H1 (cell line): Measurements from ENCODE around the gene HAS3. TPM values are rescaled to one million over a fixed set of nuclear protein-coding genes. Genes with fewer than 3 reads are reported as not detected.

ENCODE experiments used
- BRCA1 ChIP-seq: IDR thresholded peaks from 2 replicates; pipeline ENCODE4 v1.6.1; 2012; ENCODE audit warnings: low read depth, low read length, improper control_type of control experiment
- CBX5 ChIP-seq: fragments of 300-800, 300-1000 bp; sonication (generic); IDR thresholded peaks from 2 replicates; pipeline ENCODE4 v1.7.1; 2016; ENCODE audit warnings: antibody characterized with exemption, low read length, low read depth
- CEBPB ChIP-seq: IDR thresholded peaks from 2 replicates; pipeline ENCODE4 v1.6.1; 2012; ENCODE audit warnings: low read depth, low read length
- CTBP2 ChIP-seq: IDR thresholded peaks from 2 replicates; pipeline ENCODE4 v1.7.0; 2011; ENCODE audit warnings: borderline replicate concordance, mild to moderate bottlenecking, moderate library complexity, mixed read lengths, low read length; ENCODE audit not compliant: insufficient read depth, insufficient read length
- EGR1 ChIP-seq: IDR thresholded peaks from 2 replicates; pipeline ENCODE4 v1.6.1; 2011; ENCODE audit warnings: low read depth, low read length, borderline replicate concordance
- EP300 ChIP-seq, 2 experiments: IDR thresholded peaks; 1 replicate in 1 of 2; 2 replicates in 1 of 2; pipeline ENCODE4 v1.6.1; 2011 to 2012; ENCODE audit warnings: low read depth in 2 of 2, low read length in 2 of 2, mild to moderate bottlenecking in 2 of 2, borderline replicate concordance in 1 of 2, inconsistent platforms in 1 of 2, moderate library complexity in 1 of 2
- EZH2 ChIP-seq: fragments of 200-600 bp; sonication (generic); IDR thresholded peaks from 2 replicates; pipeline ENCODE4 v1.7.1; 2012; ENCODE audit warnings: low read depth, mild to moderate bottlenecking, moderate library complexity, low read length, inconsistent platforms; ENCODE audit not compliant: severe bottlenecking
- HDAC2 ChIP-seq, 2 experiments: fragments of 300-600 bp in 1 of 2; sonication (generic) in 1 of 2; IDR thresholded peaks; 2 replicates each; pipeline ENCODE4 v1.6.1; 2011 to 2012; ENCODE audit warnings: low read depth in 2 of 2, low read length in 2 of 2, mild to moderate bottlenecking in 2 of 2, moderate library complexity in 2 of 2, borderline replicate concordance in 1 of 2, inconsistent platforms in 1 of 2
- KDM1A ChIP-seq: fragments of 200-600, 300-600 bp; sonication (generic); IDR thresholded peaks from 2 replicates; pipeline ENCODE4 v1.7.1; 2016; ENCODE audit warnings: mild to moderate bottlenecking, low read length, borderline replicate concordance
- KDM5A ChIP-seq: fragments of 200-600 bp; IDR thresholded peaks from 2 replicates; pipeline ENCODE4 v1.7.1; 2012; ENCODE audit warnings: mild to moderate bottlenecking, low read length, inconsistent platforms, mixed read lengths
- SAP30 ChIP-seq: fragments of 300-600 bp; sonication (generic); IDR thresholded peaks from 2 replicates; pipeline ENCODE4 v1.7.1; 2012; ENCODE audit warnings: low read length, moderate library complexity, mild to moderate bottlenecking, inconsistent platforms; ENCODE audit not compliant: insufficient read depth, insufficient replicate concordance
- SIRT6 ChIP-seq: IDR thresholded peaks from one replicate; pipeline ENCODE4 v1.7.1; 2012; ENCODE audit warnings: low read length, inconsistent platforms
- SUZ12 ChIP-seq: fragments of 200-600 bp; sonication (generic); IDR thresholded peaks from 2 replicates; pipeline ENCODE4 v1.6.1; 2012; ENCODE audit warnings: mild to moderate bottlenecking, inconsistent platforms, low read length, moderate library complexity, mixed read lengths
- TBP ChIP-seq: IDR thresholded peaks from 2 replicates; pipeline ENCODE4 v1.6.1; 2011; ENCODE audit warnings: low read depth, low read length, improper control_type of control experiment
- TCF12 ChIP-seq: IDR thresholded peaks from 2 replicates; pipeline ENCODE4 v1.6.1; 2011; ENCODE audit warnings: low read depth, mild to moderate bottlenecking, low read length
- YY1 ChIP-seq: IDR thresholded peaks from 2 replicates; pipeline ENCODE4 v1.6.1; 2011; ENCODE audit warnings: low read depth, mild to moderate bottlenecking, low read length
- polyA plus RNA-seq, 7 experiments: library from polyadenylated mRNA; depleted of rRNA in 3 of 7; stranded (reverse) in 5 of 7; unstranded in 2 of 7; fragments of >200 nt in 5 of 7; fragments of 200-250 nt in 2 of 7; gene quantifications; 1 replicate in 5 of 7; 2 replicates in 1 of 7; 4 replicates in 1 of 7; pipeline versions ENCODE4 v1.2.1 to v1.2.3, GENCODE V29; 2011 to 2013; ENCODE audit warnings: missing spikeins in 2 of 7, mixed read lengths in 2 of 7
- total RNA-seq: library from RNA; stranded (reverse); fragmentation: NEBNext Ultra II Directional; extraction: Animal tissue kit (Norgen Biotek cat#: 25700); gene quantifications from 2 replicates; pipeline ENCODE4 v1.2.1, GENCODE V29; 2021
- TF ChIP-seq, protein P1 (sequence below): IDR thresholded peaks from 2 replicates; pipeline ENCODE4 v1.6.1; 2011; ENCODE audit warnings: low read length, improper control_type of control experiment

The HAS3 gene
- total and polyA plus RNA-seq, 2 of the 8 experiments (the other 6 are each of a cell fraction or from before 2014, with no cell fraction given): 32.1 to 69.6 TPM

DNA sequence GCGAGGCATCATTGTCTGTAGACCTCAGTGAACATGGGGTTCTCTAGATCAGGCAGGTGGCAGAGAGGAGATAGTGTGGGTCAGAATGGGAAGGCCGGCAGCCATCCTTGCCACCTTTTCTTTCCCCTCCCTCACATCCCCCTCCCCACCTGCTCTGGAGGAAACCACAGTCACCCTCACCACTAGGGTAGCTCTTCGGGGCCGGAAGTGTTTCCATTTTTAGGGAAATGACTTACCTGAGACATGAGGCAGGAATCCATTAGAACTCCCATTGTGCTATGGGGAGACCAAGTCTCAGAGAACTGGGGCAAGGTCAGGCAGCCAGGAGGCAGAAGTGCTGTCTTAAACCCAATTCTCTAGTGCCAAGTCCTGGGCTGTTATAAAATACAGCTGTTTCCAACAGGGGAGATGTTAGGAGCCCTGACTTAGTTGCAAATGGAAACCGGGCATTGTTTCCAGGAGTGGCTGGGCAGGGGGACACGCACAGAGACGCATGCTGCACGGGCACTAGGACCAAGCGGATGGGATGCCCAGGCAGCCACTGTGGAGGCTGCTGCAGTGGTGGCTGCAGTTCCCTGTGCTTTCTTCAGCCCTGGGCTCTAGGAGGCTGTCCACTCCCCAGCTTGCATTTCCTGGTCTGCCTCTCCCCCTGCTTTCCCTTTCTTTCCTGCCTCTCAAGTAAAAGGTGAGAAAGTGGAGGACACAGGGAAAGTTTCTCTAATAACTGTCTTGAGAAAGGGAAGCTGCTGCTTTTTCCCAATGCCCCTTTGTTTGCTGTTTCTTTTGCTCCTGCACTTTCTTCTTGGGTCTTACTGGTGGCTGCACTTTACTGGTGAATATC, 2.8 kb downstream of the HAS3 start (continued):
- TF ChIP-seq EP300 (IDR thresholded peaks at IDR 0.05; ENCODE audit: borderline replicate concordance in 1 of 2, low read depth in 2 of 2, low read length in 2 of 2) (no peak), TBP (no peak), CTBP2 (peak; percentile 26), SIRT6 (no peak), EZH2 (no peak), CEBPB (no peak), EGR1 (no peak; the same call in 1 of the 2 replicates), YY1 (no peak; the same call in 1 of the 2 replicates), TCF12 (no peak), CBX5 (no peak), KDM1A (no peak), KDM5A (no peak), SUZ12 (no peak), BRCA1 (no peak), HDAC2 (IDR thresholded peaks at IDR 0.05; ENCODE audit: borderline replicate concordance in 1 of 2, low read depth in 2 of 2, low read length in 2 of 2) (no peak), SAP30 (peak; percentile 15)
- TF ChIP-seq, protein P1, sequence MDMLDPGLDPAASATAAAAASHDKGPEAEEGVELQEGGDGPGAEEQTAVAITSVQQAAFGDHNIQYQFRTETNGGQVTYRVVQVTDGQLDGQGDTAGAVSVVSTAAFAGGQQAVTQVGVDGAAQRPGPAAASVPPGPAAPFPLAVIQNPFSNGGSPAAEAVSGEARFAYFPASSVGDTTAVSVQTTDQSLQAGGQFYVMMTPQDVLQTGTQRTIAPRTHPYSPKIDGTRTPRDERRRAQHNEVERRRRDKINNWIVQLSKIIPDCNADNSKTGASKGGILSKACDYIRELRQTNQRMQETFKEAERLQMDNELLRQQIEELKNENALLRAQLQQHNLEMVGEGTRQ: no peak
- TF ChIP-seq, all 59 proteins: peak for 8
